Astrocyte of the cerebellum (primary cell): ENCODE data around the gene NTNG1.

ENCODE experiments used
- DNase-seq: peaks from one replicate; pipeline ENCODE4 v3.0.0-alpha.2; 2011; ENCODE audit warnings: low read depth
- H3K4me3 ChIP-seq: 2 replicates; pipeline ENCODE4 v1.5.1; 2011; ENCODE audit warnings: mild to moderate bottlenecking, low read depth, low read length, moderate library complexity
- in situ Hi-C: cut with HindIII; loops from 2 replicates; pipeline ENCODE4 v1.10.0; 2017; ENCODE audit warnings: low sequenced_read_pairs
- TF ChIP-seq, protein P1 (sequence below): IDR thresholded peaks from 2 replicates; pipeline ENCODE4 v1.5.1; 2012; ENCODE audit warnings: low read length, low read depth, moderate library complexity, mild to moderate bottlenecking; ENCODE audit errors: missing control alignments

Gene NTNG1

DNA sequence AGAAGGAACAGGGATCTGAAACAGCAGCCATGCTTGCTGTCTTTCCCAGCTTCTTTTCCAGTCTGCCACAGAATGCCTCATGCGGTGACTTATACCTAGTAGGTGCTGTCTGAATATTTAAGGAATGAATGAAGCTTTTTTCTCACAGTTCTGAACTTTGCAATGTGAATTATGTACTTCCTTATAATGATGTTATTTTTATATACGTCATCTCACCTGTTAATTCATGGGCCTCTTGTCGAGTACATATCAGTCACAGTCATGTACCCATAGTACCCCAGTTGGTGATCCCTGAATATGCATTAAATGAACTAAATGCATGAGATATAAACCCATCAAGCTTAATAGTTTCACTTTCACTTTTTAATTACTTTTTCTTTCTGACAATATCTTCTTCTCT lies 132.7 kb downstream of the NTNG1 start:
- no peak overlapping the region for H3K4me3 ChIP-seq
- no peak for DNase-seq
- in situ Hi-C loops: no loop called here
- TF ChIP-seq, protein P1, sequence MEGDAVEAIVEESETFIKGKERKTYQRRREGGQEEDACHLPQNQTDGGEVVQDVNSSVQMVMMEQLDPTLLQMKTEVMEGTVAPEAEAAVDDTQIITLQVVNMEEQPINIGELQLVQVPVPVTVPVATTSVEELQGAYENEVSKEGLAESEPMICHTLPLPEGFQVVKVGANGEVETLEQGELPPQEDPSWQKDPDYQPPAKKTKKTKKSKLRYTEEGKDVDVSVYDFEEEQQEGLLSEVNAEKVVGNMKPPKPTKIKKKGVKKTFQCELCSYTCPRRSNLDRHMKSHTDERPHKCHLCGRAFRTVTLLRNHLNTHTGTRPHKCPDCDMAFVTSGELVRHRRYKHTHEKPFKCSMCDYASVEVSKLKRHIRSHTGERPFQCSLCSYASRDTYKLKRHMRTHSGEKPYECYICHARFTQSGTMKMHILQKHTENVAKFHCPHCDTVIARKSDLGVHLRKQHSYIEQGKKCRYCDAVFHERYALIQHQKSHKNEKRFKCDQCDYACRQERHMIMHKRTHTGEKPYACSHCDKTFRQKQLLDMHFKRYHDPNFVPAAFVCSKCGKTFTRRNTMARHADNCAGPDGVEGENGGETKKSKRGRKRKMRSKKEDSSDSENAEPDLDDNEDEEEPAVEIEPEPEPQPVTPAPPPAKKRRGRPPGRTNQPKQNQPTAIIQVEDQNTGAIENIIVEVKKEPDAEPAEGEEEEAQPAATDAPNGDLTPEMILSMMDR: no peak

DNA sequence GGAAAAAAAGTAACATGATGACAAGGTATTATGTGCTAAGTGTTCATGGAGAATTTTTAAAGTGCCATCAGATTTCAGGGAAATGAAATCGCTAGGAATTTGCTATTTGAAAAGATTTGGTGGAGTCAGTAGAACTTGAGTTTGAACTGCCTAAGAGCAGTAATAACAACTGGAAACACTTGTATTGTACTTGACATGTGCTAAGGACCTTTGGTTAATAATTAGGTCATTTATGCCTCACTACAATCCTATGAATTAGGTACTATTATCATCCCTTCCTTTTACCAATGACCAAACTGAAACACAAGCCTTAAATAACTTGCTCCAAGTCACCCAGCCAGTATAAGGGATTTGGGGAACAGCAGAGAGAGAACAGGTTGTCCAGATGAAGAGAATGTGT lies 133.4 kb downstream of the NTNG1 start:
- in situ Hi-C loops: no loop called here
- DNase-seq: no peak
- H3K4me3 ChIP-seq: no peak overlapping the region
- TF ChIP-seq, protein P1: no peak

DNA sequence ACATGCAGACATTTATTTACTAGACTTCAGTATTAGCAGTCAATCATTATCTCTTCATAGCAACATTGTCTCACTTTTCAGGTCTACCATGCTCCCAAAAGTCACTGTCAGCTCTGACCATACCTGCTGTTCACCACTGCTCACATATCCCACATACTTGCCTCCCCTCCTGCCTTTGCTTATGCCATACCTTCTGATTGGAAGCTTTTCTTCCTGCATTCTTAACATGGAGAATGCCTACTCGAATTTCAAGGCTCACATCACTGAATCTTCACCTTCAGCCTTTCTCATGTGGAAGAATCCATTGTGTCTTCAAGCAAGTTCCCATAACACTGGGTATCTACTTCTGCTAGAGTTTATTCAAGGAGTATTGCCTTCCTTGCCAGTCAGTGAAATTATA lies 135.4 kb downstream of the NTNG1 start:
- DNase-seq: no peak
- in situ Hi-C loops: no loop called here
- TF ChIP-seq, protein P1: no peak
- no peak overlapping the region for H3K4me3 ChIP-seq

DNA sequence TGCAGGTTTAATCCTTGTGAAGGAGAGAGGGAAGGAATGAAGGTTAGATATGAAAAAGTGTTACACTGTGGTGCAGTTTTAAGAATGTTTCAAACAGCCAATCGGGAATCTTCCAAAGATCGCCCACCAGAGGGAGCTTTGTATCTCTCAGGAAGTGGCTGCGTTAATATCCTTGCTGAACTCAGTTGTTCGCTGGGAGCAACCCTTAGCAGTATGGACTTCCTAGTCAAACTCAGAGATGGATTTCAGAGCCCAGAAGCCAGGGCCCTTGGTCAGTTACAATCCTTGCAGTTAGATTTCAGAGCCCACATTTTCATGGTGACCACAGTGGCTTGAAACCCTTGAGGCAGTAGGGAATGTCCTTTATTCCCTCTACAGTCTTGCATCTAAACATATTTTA lies 136.2 kb downstream of the NTNG1 start:
- peak; percentile 60 for DNase-seq
- H3K4me3 ChIP-seq: no peak overlapping the region
- in situ Hi-C loops: no loop called here
- TF ChIP-seq, protein P1: peak; percentile 65

DNA sequence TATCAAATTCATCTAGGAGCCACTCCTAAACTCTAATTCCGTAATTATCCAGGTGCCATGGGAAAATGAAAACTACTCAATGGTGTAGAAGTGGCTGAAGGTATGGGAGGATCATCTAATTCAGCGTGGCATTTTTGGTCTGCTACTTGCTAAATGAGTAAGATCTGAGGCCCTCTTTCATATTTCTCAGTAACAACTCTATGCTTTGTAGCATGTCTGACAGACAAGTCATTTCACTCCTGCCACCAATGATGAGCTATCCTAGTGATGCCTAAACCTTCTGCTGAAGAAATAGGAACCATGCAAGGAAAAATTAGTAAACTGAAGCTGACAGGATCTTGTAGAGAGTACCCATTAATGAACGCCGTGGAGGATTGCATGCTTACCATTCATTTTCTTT lies 145.3 kb downstream of the NTNG1 start:
- in situ Hi-C loops: no loop called here
- TF ChIP-seq, protein P1: no peak
- H3K4me3 ChIP-seq: no peak overlapping the region
- no peak for DNase-seq

DNA sequence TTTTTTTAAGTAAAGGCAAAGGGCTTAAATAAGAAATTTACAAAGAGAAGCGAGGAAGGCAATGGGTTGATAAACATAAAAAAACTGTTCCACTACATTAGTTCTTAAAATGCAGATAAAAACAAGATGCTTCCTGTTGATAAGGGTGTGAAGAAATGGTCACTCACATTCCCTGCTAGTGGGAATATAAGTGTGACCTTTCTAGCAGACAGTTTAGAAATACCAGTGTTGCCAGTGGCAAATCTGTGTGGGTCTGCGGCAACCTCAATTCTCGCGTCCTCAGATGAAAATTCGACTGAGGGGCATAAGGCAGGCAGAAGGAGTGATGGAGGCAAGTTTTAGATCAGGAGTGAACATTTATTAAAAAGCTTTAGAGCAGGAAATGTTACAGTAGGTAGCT lies 151.1 kb downstream of the NTNG1 start:
- in situ Hi-C loops: loop anchor here (5.0 kb wide), 1 partner anchor 125 kb away; no protein-coding TSS in a partner anchor
- H3K4me3 ChIP-seq: no peak overlapping the region
- TF ChIP-seq, protein P1: no peak
- no peak for DNase-seq
